ENCODE measurements around the gene CBFA2T3.

GRCh38 chr16:89026121-89026612 lies 49.2 kb upstream of the CBFA2T3 start:
- TF ChIP-seq CTCF (IDR thresholded peaks at IDR 0.05) (no peak), POLR2AphosphoS5 (IDR thresholded peaks at IDR 0.05; ENCODE audit: low read depth, low read length) (no peak), REST (IDR thresholded peaks at IDR 0.05; ENCODE audit: insufficient read depth in 1 of 2, low read depth in 2 of 2, low read length in 1 of 2) (no peak)
